Measurements from ENCODE around the gene FAM107B.

- TF ChIP-seq POLR2A (IDR thresholded peaks at IDR 0.05; ENCODE audit: low read depth, low read length) (no peak), USF2 (IDR thresholded peaks at IDR 0.05; ENCODE audit: low read depth, low read length) (no peak), RAD21 (IDR thresholded peaks at IDR 0.05; ENCODE audit: low read length) (no peak), CEBPB (IDR thresholded peaks at IDR 0.05; ENCODE audit: low read depth, low read length) (no peak), RFX5 (IDR thresholded peaks at IDR 0.05; ENCODE audit: low read depth, low read length) (no peak), SMC3 (IDR thresholded peaks at IDR 0.05; ENCODE audit: low read depth, low read length) (no peak), RCOR1 (IDR thresholded peaks at IDR 0.05; ENCODE audit: insufficient replicate concordance, low read length) (no peak), BHLHE40 (IDR thresholded peaks at IDR 0.05; ENCODE audit: low read depth, low read length) (no peak), NFE2L2 (IDR thresholded peaks at IDR 0.05; ENCODE audit: low read depth, low read length) (no peak), MXI1 (IDR thresholded peaks at IDR 0.05; ENCODE audit: borderline replicate concordance, low read depth, low read length) (no peak), MAZ (IDR thresholded peaks at IDR 0.05; ENCODE audit: borderline replicate concordance, low read depth, low read length) (no peak)
- TF ChIP-seq, protein P1, sequence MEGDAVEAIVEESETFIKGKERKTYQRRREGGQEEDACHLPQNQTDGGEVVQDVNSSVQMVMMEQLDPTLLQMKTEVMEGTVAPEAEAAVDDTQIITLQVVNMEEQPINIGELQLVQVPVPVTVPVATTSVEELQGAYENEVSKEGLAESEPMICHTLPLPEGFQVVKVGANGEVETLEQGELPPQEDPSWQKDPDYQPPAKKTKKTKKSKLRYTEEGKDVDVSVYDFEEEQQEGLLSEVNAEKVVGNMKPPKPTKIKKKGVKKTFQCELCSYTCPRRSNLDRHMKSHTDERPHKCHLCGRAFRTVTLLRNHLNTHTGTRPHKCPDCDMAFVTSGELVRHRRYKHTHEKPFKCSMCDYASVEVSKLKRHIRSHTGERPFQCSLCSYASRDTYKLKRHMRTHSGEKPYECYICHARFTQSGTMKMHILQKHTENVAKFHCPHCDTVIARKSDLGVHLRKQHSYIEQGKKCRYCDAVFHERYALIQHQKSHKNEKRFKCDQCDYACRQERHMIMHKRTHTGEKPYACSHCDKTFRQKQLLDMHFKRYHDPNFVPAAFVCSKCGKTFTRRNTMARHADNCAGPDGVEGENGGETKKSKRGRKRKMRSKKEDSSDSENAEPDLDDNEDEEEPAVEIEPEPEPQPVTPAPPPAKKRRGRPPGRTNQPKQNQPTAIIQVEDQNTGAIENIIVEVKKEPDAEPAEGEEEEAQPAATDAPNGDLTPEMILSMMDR (conservative IDR thresholded peaks at IDR 0.05; ENCODE audit: low read depth, low read length), result no peak
Observed at GRCh38 chr10:14491811-14492210, 282.9 kb downstream of the FAM107B start.

Data from IMR-90 (cell line).